GM23248 (cell line): Measurements from ENCODE around the gene GABBR2. TPM values are rescaled to one million over a fixed set of nuclear protein-coding genes. Genes with fewer than 3 reads are reported as not detected.

Experiments used
- DNase-seq: peaks from one replicate; pipeline ENCODE4 v3.0.0-alpha.2; 2015
- H2AFZ ChIP-seq: fragments of 200-600 bp; sonication (generic); 2 replicates; pipeline ENCODE4 v1.6.1; 2016; ENCODE audit warnings: antibody characterized with exemption
- H3F3A ChIP-seq: fragments of 200-600 bp; sonication (generic); 2 replicates; pipeline ENCODE4 v1.6.1; 2016; ENCODE audit warnings: mild to moderate bottlenecking, antibody characterized with exemption, mixed run types; ENCODE audit not compliant: insufficient read depth
- H3K27ac ChIP-seq: fragments of 200-600 bp; sonication (generic); 2 replicates; pipeline ENCODE4 v1.5.1; 2016; ENCODE audit warnings: mild to moderate bottlenecking
- H3K27me3 ChIP-seq: fragments of 200-600 bp; sonication (generic); replicated peaks from 2 replicates; pipeline ENCODE4 v1.6.1; 2016; ENCODE audit warnings: mild to moderate bottlenecking; ENCODE audit not compliant: insufficient read depth
- H3K36me3 ChIP-seq: fragments of 200-600 bp; sonication (generic); 2 replicates; pipeline ENCODE4 v1.6.1; 2016; ENCODE audit warnings: low read depth, mild to moderate bottlenecking
- H3K4me1 ChIP-seq: fragments of 200-600 bp; sonication (generic); 2 replicates; pipeline ENCODE4 v1.6.1; 2016; ENCODE audit warnings: mild to moderate bottlenecking; ENCODE audit not compliant: insufficient read depth
- H3K4me2 ChIP-seq: fragments of 200-600 bp; sonication (generic); one replicate; pipeline ENCODE4 v1.6.1; 2016; ENCODE audit warnings: mild to moderate bottlenecking; ENCODE audit not compliant: unreplicated experiment
- H3K4me3 ChIP-seq: fragments of 200-600 bp; sonication (generic); 2 replicates; pipeline ENCODE4 v1.5.1; 2016; ENCODE audit warnings: mild to moderate bottlenecking
- H3K79me2 ChIP-seq: fragments of 200-600 bp; sonication (generic); 2 replicates; pipeline ENCODE4 v1.6.1; 2016; ENCODE audit warnings: mild to moderate bottlenecking; ENCODE audit not compliant: insufficient read depth
- H3K9ac ChIP-seq: fragments of 200-600 bp; sonication (generic); 2 replicates; pipeline ENCODE4 v1.6.1; 2016; ENCODE audit warnings: mild to moderate bottlenecking
- H3K9me2 ChIP-seq: fragments of 200-600 bp; sonication (generic); 2 replicates; pipeline ENCODE4 v1.6.1; 2016; ENCODE audit warnings: mixed run types, mild to moderate bottlenecking, moderate library complexity; ENCODE audit not compliant: insufficient read depth
- H3K9me3 ChIP-seq: fragments of 200-600 bp; sonication (generic); one replicate; pipeline ENCODE4 v1.6.1; 2017; ENCODE audit warnings: low read depth
- H4K20me1 ChIP-seq: fragments of 200-600 bp; sonication (generic); 2 replicates; pipeline ENCODE4 v1.6.0; 2016; ENCODE audit not compliant: insufficient read depth
- EZH2 ChIP-seq: fragments of 200-600 bp; sonication (generic); IDR thresholded peaks from 2 replicates; pipeline ENCODE4 v1.6.1; 2018; ENCODE audit warnings: antibody characterized with exemption, mild to moderate bottlenecking; ENCODE audit not compliant: insufficient read depth, poor library complexity, severe bottlenecking
- EZH2phosphoT487 ChIP-seq: fragments of 200-600 bp; sonication (generic); IDR thresholded peaks from 2 replicates; pipeline ENCODE4 v1.6.1; 2018; ENCODE audit warnings: antibody characterized with exemption, moderate library complexity, mild to moderate bottlenecking, low read depth; ENCODE audit not compliant: insufficient read depth
- WGBS, 2 experiments: methylation state at CpG; one replicate each; pipeline ENCODE4 v1.1.6; 2015 to 2017; ENCODE audit warnings: low lambda C conversion rate in 2 of 2, low coverage in 1 of 2; ENCODE audit errors: missing lambda C conversion rate in 2 of 2; 5-methylcytosine and 5-hydroxymethylcytosine counted together
- in situ Hi-C: fragments of 300-500 bp; cut with MboI; formaldehyde crosslinking; loops from 2 replicates; pipeline ENCODE4 v1.15.0; 2020
- polyA plus RNA-seq: library from polyadenylated mRNA; unstranded; fragments of >200 nt; fragmentation: Nextera tagmentation; extraction: Ambion mirVana; gene quantifications from 2 replicates; pipeline ENCODE4 v1.2.1, GENCODE V29; 2016
- total RNA-seq: library from RNA; depleted of rRNA; stranded (reverse); fragments of >200 nt; shearing (Covaris generic); gene quantifications from 2 replicates; pipeline ENCODE4 v1.2.3, GENCODE V29; 2014

The GABBR2 gene
- total and polyA plus RNA-seq, 2 experiments from 2014 or later: 7.5 to 13.4 TPM

DNA sequence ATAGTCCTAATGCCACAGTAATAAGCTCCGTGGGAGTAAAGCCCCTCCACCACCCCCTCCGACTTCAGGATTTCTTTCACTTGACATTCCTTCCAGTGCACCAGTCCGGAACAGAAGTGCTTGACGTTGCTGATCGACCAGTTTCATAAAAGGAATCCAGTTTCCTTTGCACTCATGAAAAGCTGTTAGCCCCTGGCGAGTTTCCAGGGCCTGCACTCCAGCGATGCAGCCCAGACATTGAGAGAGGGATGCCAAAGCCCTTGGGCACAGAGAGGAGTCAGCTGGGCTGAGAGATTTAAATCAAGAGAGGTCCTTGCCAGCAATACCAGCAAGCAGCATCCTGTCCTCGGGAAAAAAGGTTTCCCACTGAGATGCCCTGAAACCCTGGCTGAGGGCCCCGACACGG lies 170.1 kb downstream of the GABBR2 start:
- no peak overlapping the region for H3K9ac ChIP-seq
- TF ChIP-seq EZH2 (no peak), EZH2phosphoT487 (no peak)
- no peak overlapping the region for H3K27ac ChIP-seq
- no peaks in the 10 kb centered on the region for H3F3A ChIP-seq
- WGBS, 2 experiments: 24% methylated on average over 10 of the region's 10 CpGs
- peak; percentile 64 for DNase-seq
- H3K9me3 ChIP-seq: no peaks in the 10 kb centered on the region
- H2AFZ ChIP-seq: no peak overlapping the region
- H3K4me1 ChIP-seq: peaks cover 6% of the 10 kb centered on the region; the same call in 1 of the 2 replicates
- no peaks in the 10 kb centered on the region for H3K9me2 ChIP-seq
- no peak overlapping the region for H3K4me2 ChIP-seq
- no peaks in the 10 kb centered on the region for H3K79me2 ChIP-seq
- H3K27me3 ChIP-seq: no peaks in the 10 kb centered on the region
- H3K36me3 ChIP-seq: no peaks in the 10 kb centered on the region
- no peak overlapping the region for H3K4me3 ChIP-seq
- no peaks in the 10 kb centered on the region for H4K20me1 ChIP-seq
- in situ Hi-C loops: no loop called here

GRCh38 chr9:98538203-98538602 lies 170.5 kb downstream of the GABBR2 start:
- Histone ChIP-seq H3K9me3 (no peaks in the 10 kb centered on the region), H4K20me1 (no peaks in the 10 kb centered on the region), H3K27ac (no peak overlapping the region), H3K4me2 (no peak overlapping the region), H3K9me2 (no peaks in the 10 kb centered on the region), H3F3A (no peaks in the 10 kb centered on the region), H3K4me1 (peaks cover 6% of the 10 kb centered on the region; the same call in 1 of the 2 replicates), H3K4me3 (no peak overlapping the region), H3K36me3 (no peaks in the 10 kb centered on the region), H2AFZ (no peak overlapping the region), H3K27me3 (no peaks in the 10 kb centered on the region), H3K9ac (no peak overlapping the region), H3K79me2 (no peaks in the 10 kb centered on the region)
- TF ChIP-seq EZH2: no peak
- no peak for TF ChIP-seq EZH2phosphoT487
- in situ Hi-C loops: no loop called here
- 67 to 80% methylated on average over 1 of the region's 1 CpG for WGBS, 2 experiments
- DNase-seq: no peak

- Histone ChIP-seq H3K27ac (no peak overlapping the region), H3K36me3 (no peaks in the 10 kb centered on the region), H3K9me2 (no peaks in the 10 kb centered on the region), H2AFZ (no peak overlapping the region), H3K4me1 (peaks cover 12% of the 10 kb centered on the region; the same call in 1 of the 2 replicates), H3K4me2 (no peak overlapping the region), H3K27me3 (no peaks in the 10 kb centered on the region), H3F3A (peaks cover 13% of the 10 kb centered on the region), H3K4me3 (no peak overlapping the region), H4K20me1 (no peaks in the 10 kb centered on the region), H3K9ac (no peak overlapping the region), H3K79me2 (no peaks in the 10 kb centered on the region), H3K9me3 (no peaks in the 10 kb centered on the region)
- no peak for DNase-seq
- in situ Hi-C loops: no loop called here
- 37 to 44% methylated on average over 12 of the region's 12 CpGs for WGBS, 2 experiments
- TF ChIP-seq EZH2: no peak
- no peak for TF ChIP-seq EZH2phosphoT487
Measured at GRCh38 chr9:98536542-98537173, 172.1 kb downstream of the GABBR2 start.

GRCh38 chr9:98533866-98534265 lies 174.9 kb downstream of the GABBR2 start:
- H3K79me2 ChIP-seq: no peaks in the 10 kb centered on the region
- H3K9ac ChIP-seq: no peak overlapping the region
- 70 to 71% methylated on average over 4 of the region's 4 CpGs for WGBS, 2 experiments
- no peak for DNase-seq
- peaks cover 12% of the 10 kb centered on the region; the same call in 1 of the 2 replicates for H3K4me1 ChIP-seq
- no peak overlapping the region for H2AFZ ChIP-seq
- no peaks in the 10 kb centered on the region for H3K27me3 ChIP-seq
- TF ChIP-seq EZH2phosphoT487: no peak
- no peak for TF ChIP-seq EZH2
- H3K4me2 ChIP-seq: no peak overlapping the region
- H3K9me3 ChIP-seq: no peaks in the 10 kb centered on the region
- no peaks in the 10 kb centered on the region for H3K36me3 ChIP-seq
- no peaks in the 10 kb centered on the region for H4K20me1 ChIP-seq
- no peak overlapping the region for H3K27ac ChIP-seq
- H3K9me2 ChIP-seq: no peaks in the 10 kb centered on the region
- peaks cover 15% of the 10 kb centered on the region for H3F3A ChIP-seq
- no peak overlapping the region for H3K4me3 ChIP-seq
- in situ Hi-C loops: no loop called here
